HG03196 (cell line): ENCODE measurements around the gene DHRSX.
"Not testable (repeated sequence)": the region's sequence is repeated elsewhere in the genome, so short reads cannot be mapped to it uniquely, and the experiment has no call there.

ENCODE experiments used
- ATAC-seq: cut with Tn5 transposase; IDR thresholded peaks from one replicate; pipeline ENCODE4 v1.9.1; 2021; ENCODE audit not compliant: unreplicated experiment

The DHRSX gene

GRCh38 chrX:2520539-2520938 lies 19.8 kb upstream of the DHRSX start:
- ATAC-seq: no peak

- not testable (repeated sequence) for ATAC-seq
Observed at GRCh38 chrX:2519638-2520037, 18.9 kb upstream of the DHRSX start.

- ATAC-seq: no peak
Observed at GRCh38 chrX:2517055-2517454, 16.3 kb upstream of the DHRSX start.

- no peak for ATAC-seq
Observed at GRCh38 chrX:2516623-2517022, 15.8 kb upstream of the DHRSX start.

GRCh38 chrX:2514131-2514530 lies 13.4 kb upstream of the DHRSX start:
- no peak for ATAC-seq

GRCh38 chrX:2513121-2513664 lies 12.4 kb upstream of the DHRSX start:
- ATAC-seq: no peak

GRCh38 chrX:2512501-2512900 lies 11.7 kb upstream of the DHRSX start:
- ATAC-seq: no peak

- ATAC-seq: no peak
Observed at GRCh38 chrX:2511326-2511725, 10.6 kb upstream of the DHRSX start.

GRCh38 chrX:2508648-2509335 lies 8.0 kb upstream of the DHRSX start:
- ATAC-seq: no peak

GRCh38 chrX:2507904-2508627 lies 7.3 kb upstream of the DHRSX start:
- ATAC-seq: no peak

GRCh38 chrX:2507196-2507595 lies 6.4 kb upstream of the DHRSX start:
- ATAC-seq: no peak

GRCh38 chrX:2505341-2505740 lies 4.6 kb upstream of the DHRSX start:
- ATAC-seq: not testable (repeated sequence)

- ATAC-seq: no peak
Observed at GRCh38 chrX:2504706-2505332, 4.0 kb upstream of the DHRSX start.

- ATAC-seq: no peak
Observed at GRCh38 chrX:2503591-2504500, 3.1 kb upstream of the DHRSX start.

GRCh38 chrX:2502668-2503519 lies 2.1 kb upstream of the DHRSX start:
- ATAC-seq: no peak

- no peak for ATAC-seq
Observed at GRCh38 chrX:2502120-2502667, 1.4 kb upstream of the DHRSX start.

GRCh38 chrX:2501559-2502102 lies 855 bp upstream of the DHRSX start:
- ATAC-seq: no peak

GRCh38 chrX:2500091-2500802 lies 529 bp downstream of the DHRSX start:
- ATAC-seq: peak; percentile 43

GRCh38 chrX:2499507-2499906 lies 1.3 kb downstream of the DHRSX start:
- no peak for ATAC-seq
